ENCODE measurements around the gene SP140.

DNA sequence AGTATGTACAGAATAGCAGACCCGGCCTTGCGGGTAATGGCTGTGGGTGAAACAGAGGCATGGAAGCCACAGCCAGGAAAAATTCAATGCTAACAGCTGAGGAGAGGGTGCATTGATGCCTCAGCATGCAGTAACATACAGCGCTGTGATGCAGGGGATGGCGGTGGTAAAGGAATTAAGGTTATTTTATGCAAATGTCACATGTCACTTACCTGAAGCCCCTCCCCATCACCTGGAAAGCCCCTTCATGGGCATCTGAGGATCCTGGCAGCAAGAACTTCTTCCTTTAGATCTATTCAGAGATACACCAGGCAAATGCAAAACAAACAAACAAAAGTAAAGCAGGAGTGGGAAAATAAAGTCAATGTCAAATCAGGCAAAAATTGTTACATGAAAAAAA, 4.0 kb upstream of the SP140 start:
- TF ChIP-seq GATA2 (IDR thresholded peaks at IDR 0.05; ENCODE audit: low read depth, low read length) = no peak
- no peak for TF ChIP-seq GATA3 (IDR thresholded peaks at IDR 0.05; ENCODE audit: low read depth, low read length)
